Ovary (tissue), 9 donors: ENCODE measurements around the gene RPL23. TPM values are rescaled to one million over a fixed set of nuclear protein-coding genes. Genes with fewer than 3 reads are reported as not detected.

Source experiments
- DNase-seq, 5 donors: peaks; one replicate each; pipeline ENCODE4 v3.0.0-alpha.2; 2019 to 2020
- H3K27ac ChIP-seq, 2 donors: fragments of 200-600 bp; one replicate each; pipeline versions ENCODE4 v1.5.1 to v1.8.0; 2019 to 2022
- H3K27me3 ChIP-seq: fragments of 200-600 bp; one replicate; pipeline ENCODE4 v1.8.0; 2022
- H3K36me3 ChIP-seq: fragments of 200-600 bp; sonication (generic); one replicate; pipeline ENCODE4 v1.5.1; 2019
- H3K4me1 ChIP-seq: one replicate; pipeline ENCODE4 v1.8.1; 2013; ENCODE audit warnings: mild to moderate bottlenecking, moderate library complexity; ENCODE audit not compliant: insufficient read depth
- H3K4me3 ChIP-seq: fragments of 200-600 bp; sonication (generic); one replicate; pipeline ENCODE4 v1.5.1; 2017
- H3K9me3 ChIP-seq, 2 donors: fragments of 200-600 bp in 1 of 2; sonication (generic) in 1 of 2; one replicate each; pipeline versions ENCODE4 v1.5.1 to v1.8.1; 2013 to 2019; ENCODE audit warnings: mild to moderate bottlenecking in 1 of 2, moderate library complexity in 1 of 2
- CTCF ChIP-seq, 3 donors: fragments of 450-650 bp in 2 of 3; fragments of 200-600 bp in 1 of 3; IDR thresholded peaks; one replicate each; pipeline versions ENCODE4 v1.5.1 to v1.8.0; 2016 to 2022; ENCODE audit warnings: antibody characterized with exemption in 3 of 3, mild to moderate bottlenecking in 1 of 3
- EP300 ChIP-seq: sonication (generic); formaldehyde crosslinking; IDR thresholded peaks from one replicate; pipeline ENCODE4 v1.6.1; 2017; ENCODE audit warnings: antibody characterized with exemption
- POLR2A ChIP-seq: fragments of 450-650 bp; IDR thresholded peaks from one replicate; pipeline ENCODE4 v1.6.1; 2017; ENCODE audit warnings: antibody characterized with exemption, mild to moderate bottlenecking, moderate library complexity
- WGBS, 3 donors: extraction: QIAGEN DNeasy Blood & Tissue Kit in 1 of 3; methylation state at CpG; one replicate each; pipeline versions ENCODE4 v1.1.5 to v1.1.7; 2013 to 2017; 5-methylcytosine and 5-hydroxymethylcytosine counted together
- intact Hi-C, 4 donors: fragments of 100-400 bp; cut with DNase I; formaldehyde crosslinking; loops; one replicate each; pipeline versions ENCODE4 v1.11.0 to v1.15.1; 2022 to 2023
- polyA plus RNA-seq, 2 donors: library from polyadenylated mRNA; stranded (reverse); fragments of 200-250 nt in 1 of 2; fragments of 350-450 nt in 1 of 2; fragmentation: Illumina TruSeq in 1 of 2; extraction: RNeasy Lipid Tissue Mini Kit (QIAGEN cat#74804) in 1 of 2; gene quantifications; one replicate each; pipeline ENCODE4 v1.2.3, GENCODE V29; 2013 to 2014
- total RNA-seq, 7 donors: library from RNA; depleted of rRNA in 2 of 7; stranded (reverse); fragments of >200 nt in 2 of 7; fragmentation: NEBNext Ultra II Directional in 3 of 7; extraction: Animal tissue kit (Norgen Biotek cat#: 25700) in 3 of 7; gene quantifications; one replicate each; pipeline versions ENCODE4 v1.1.0 to v1.2.4, GENCODE V29; 2016 to 2023
- donor health status: DM: no; HTN: no; CAD: no; lungs with moderate emphysema.
- donor health status: DM: no; HTN: no; CAD: no.
- donor health status: Bipolar disorder and iron deficiency.
- donor health status: DM: yes; HTN: yes; CAD: no.
- donor health status: DM: no; HTN: no; CAD: no.
- donor health status: DM: yes; HTN: yes; CAD: no.

Gene RPL23
- total and polyA plus RNA-seq, 9 donors = 2,982 to 7,100 (median 3,568) TPM

GRCh38 chr17:38898812-38899348 is 45.4 kb upstream of the RPL23 start:
- WGBS, 3 donors = 66 to 77% (median 76%) methylated on average over 9 to 11 of the region's 11 CpGs
- no peaks in the 10 kb centered on the region for H3K27me3 ChIP-seq
- H3K27ac ChIP-seq = no peak overlapping the region
- DNase-seq = no peak
- no peaks in the 10 kb centered on the region for H3K36me3 ChIP-seq
- TF ChIP-seq POLR2A (no peak), CTCF (IDR thresholded peaks at IDR 0.05) (no peak), EP300 (no peak)
- intact Hi-C loops = no loop called here
- H3K4me1 ChIP-seq = peaks cover 17% of the 10 kb centered on the region
- no peak overlapping the region for H3K4me3 ChIP-seq
- H3K9me3 ChIP-seq = no peaks in the 10 kb centered on the region

- H3K4me1 ChIP-seq = peaks cover 22% of the 10 kb centered on the region
- H3K27me3 ChIP-seq = no peaks in the 10 kb centered on the region
- WGBS, 3 donors = 65 to 71% (median 65%) methylated on average over 9 of the region's 9 CpGs
- TF ChIP-seq EP300 = no peak
- no peak for TF ChIP-seq CTCF (IDR thresholded peaks at IDR 0.05)
- no peak for TF ChIP-seq POLR2A
- no peaks in the 10 kb centered on the region for H3K9me3 ChIP-seq
- no peak for DNase-seq
- H3K4me3 ChIP-seq = no peak overlapping the region
- intact Hi-C loops = no loop called here
- no peak overlapping the region for H3K27ac ChIP-seq
- H3K36me3 ChIP-seq = no peaks in the 10 kb centered on the region
Measured at GRCh38 chr17:38898291-38898679, 44.8 kb upstream of the RPL23 start.

GRCh38 chr17:38897671-38898290 is 44.3 kb upstream of the RPL23 start:
- peak overlapping the region in 1 of 2 donors; percentile 4 for H3K27ac ChIP-seq

GRCh38 chr17:38897176-38897575 is 43.7 kb upstream of the RPL23 start:
- Histone ChIP-seq H3K9me3 (no peaks in the 10 kb centered on the region), H3K4me3 (no peak overlapping the region), H3K36me3 (no peaks in the 10 kb centered on the region), H3K27ac (peak overlapping the region in 1 of 2 donors; percentile 4), H3K4me1 (peaks cover 25% of the 10 kb centered on the region), H3K27me3 (no peaks in the 10 kb centered on the region)
- WGBS, 3 donors = 20 to 40% (median 34%) methylated on average over 5 to 6 of the region's 6 CpGs
- no peak for TF ChIP-seq EP300
- no peak for TF ChIP-seq CTCF (IDR thresholded peaks at IDR 0.05)
- no peak for TF ChIP-seq POLR2A
- intact Hi-C loops = no loop called here
- DNase-seq = peak in 3 of 5 donors; percentile 39 to 70 (median 57)

More at GRCh38 chr17:38897671-38898290, 44.3 kb upstream of the RPL23 start:
- no peak for TF ChIP-seq CTCF (IDR thresholded peaks at IDR 0.05)
- Histone ChIP-seq H3K4me3 (no peak overlapping the region), H3K27me3 (no peaks in the 10 kb centered on the region), H3K4me1 (peaks cover 24% of the 10 kb centered on the region), H3K9me3 (no peaks in the 10 kb centered on the region), H3K36me3 (no peaks in the 10 kb centered on the region)
- intact Hi-C loops = no loop called here
- 74 to 83% (median 75%) methylated on average over 12 of the region's 12 CpGs for WGBS, 3 donors
- no peak for DNase-seq
